Muscle of back (tissue), 11 donors: Measurements from ENCODE around the gene SERPINA5. TPM values are rescaled to one million over a fixed set of nuclear protein-coding genes. Genes with fewer than 3 reads are reported as not detected.
"Not testable (repeated sequence)": the region's sequence is repeated elsewhere in the genome, so short reads cannot be mapped to it uniquely, and the experiment has no call there.

Source experiments
- DNase-seq, 3 donors: peaks; one replicate each; pipeline versions ENCODE4 v3.0.0 to v3.0.0-alpha.2; 2013
- polyA plus RNA-seq, 10 donors: library from polyadenylated mRNA; unstranded; fragments of 120-200 nt; gene quantifications; one replicate each; pipeline ENCODE4 v1.2.1, GENCODE V29; 2013; ENCODE audit not compliant: insufficient read length in 10 of 10

Gene SERPINA5
- polyA plus RNA-seq, 10 donors = 0.08 to 0.55 (median 0.15) TPM; not detected in 3

DNA sequence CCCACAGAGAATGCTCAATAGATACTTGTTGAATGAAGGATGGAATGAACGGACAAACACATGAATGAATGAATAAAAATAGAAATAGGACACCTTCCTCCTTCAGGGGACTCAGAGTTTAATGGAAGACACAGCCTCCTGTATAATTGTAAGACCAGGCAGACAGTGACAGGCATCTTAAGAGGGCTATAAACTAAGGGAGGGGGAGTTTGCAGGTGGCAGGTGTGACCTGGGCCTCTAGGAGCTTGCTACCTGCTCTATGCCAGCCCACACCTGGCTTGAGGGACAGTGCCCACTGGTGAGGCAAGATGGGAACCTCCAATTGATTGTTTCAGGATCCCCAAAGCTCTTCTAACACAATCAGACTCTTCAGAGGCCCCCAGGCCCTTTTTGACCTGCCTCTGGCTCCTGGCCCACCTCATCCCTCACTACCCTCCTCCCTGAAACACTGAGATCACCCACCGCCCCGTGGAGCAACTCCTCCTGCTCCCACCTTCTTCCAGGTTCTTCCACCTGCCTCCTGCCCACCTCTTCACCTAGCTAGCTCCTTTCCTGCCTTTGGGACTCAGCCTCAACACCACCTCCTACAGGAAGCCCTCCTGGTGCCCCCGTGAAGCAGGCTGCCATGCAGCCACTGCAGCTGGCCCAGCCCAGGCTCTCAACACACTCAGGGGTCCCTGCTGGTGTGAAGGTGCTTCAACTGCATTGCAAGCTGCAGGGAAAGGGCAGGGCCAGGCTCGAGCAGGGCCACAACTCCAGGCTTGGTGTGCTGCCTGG, 40.3 kb downstream of the SERPINA5 start:
- DNase-seq = no peak

GRCh38 chr14:94622653-94623421, 41.6 kb downstream of the SERPINA5 start:
- DNase-seq = no peak

DNA sequence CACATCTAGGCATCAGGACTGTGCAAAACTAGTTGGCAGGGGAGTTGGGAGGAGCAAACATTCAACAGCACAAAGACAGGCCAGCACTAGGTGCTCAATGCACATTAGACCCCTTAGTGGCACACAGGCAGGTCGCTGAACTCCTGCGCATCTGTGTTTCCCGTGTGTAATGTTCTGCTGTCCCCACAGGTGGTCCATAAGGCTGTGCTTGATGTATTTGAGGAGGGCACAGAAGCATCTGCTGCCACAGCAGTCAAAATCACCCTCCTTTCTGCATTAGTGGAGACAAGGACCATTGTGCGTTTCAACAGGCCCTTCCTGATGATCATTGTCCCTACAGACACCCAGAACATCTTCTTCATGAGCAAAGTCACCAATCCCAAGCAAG, 42.2 kb downstream of the SERPINA5 start:
- no peak for DNase-seq

- DNase-seq = no peak
Measured at GRCh38 chr14:94623856-94624499, 42.8 kb downstream of the SERPINA5 start.

DNA sequence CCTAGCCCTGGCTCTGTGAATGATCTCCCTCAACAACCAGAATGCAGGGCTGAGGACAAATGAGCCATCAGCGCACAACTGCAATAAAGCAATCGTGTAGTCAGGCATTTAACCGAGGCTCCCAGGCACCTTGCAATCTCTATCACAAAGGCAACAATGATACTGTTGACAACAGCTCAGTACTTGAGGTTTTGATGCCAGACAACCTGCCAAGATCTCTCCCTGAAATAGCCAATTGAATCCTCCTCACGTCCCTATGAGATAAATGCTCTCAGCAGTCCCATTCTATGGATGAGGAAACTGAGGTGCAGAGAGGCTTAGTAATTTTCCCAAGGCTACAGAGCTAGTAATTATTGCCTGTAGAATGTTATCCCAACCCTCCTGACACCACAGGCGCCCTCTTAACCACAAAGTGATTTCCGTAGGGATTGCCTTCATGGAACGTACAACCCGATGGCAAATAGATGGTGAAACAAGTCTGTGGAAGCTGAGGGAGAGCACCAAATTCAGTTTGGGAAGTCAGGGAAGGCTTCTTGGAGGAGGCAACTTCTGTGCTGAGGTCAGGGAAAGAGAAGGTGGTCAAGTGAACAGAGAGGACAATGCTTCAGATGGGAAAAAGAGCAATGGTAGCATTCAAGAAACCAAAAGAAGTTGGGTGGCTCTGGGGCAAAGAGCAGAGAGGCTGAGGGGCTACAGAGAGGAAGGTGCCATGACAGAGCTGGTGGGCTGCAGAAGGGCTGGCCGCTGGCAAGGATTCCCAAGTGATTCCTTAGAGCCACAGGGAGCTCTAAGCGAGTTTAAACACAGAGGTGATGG, 43.5 kb downstream of the SERPINA5 start:
- no peak for DNase-seq

GRCh38 chr14:94625353-94625635, 44.1 kb downstream of the SERPINA5 start:
- DNase-seq = no peak

- no peak for DNase-seq
Measured at GRCh38 chr14:94628578-94628977, 47.4 kb downstream of the SERPINA5 start.

- no peak for DNase-seq
Measured at GRCh38 chr14:94630396-94630795, 49.2 kb downstream of the SERPINA5 start.

GRCh38 chr14:94631050-94631449, 49.8 kb downstream of the SERPINA5 start:
- DNase-seq = no peak

- DNase-seq = no peak
Measured at GRCh38 chr14:94631536-94632304, 50.5 kb downstream of the SERPINA5 start.

DNA sequence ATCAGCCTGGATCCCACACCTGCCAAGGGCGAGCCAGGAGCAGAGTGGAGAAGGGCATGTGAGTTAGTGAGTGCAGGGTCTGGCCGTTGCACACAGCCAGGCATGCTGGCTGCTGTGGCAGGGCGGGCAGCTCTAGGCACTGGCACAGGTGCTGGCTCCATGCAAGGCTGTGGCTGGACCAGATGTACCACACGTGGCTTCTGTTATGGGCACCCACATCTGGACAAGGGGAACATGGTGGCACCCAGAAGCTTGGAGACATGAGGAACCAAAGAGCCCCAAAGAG, 51.0 kb downstream of the SERPINA5 start:
- no peak for DNase-seq

GRCh38 chr14:94633121-94633520, 51.9 kb downstream of the SERPINA5 start:
- DNase-seq = no peak

DNA sequence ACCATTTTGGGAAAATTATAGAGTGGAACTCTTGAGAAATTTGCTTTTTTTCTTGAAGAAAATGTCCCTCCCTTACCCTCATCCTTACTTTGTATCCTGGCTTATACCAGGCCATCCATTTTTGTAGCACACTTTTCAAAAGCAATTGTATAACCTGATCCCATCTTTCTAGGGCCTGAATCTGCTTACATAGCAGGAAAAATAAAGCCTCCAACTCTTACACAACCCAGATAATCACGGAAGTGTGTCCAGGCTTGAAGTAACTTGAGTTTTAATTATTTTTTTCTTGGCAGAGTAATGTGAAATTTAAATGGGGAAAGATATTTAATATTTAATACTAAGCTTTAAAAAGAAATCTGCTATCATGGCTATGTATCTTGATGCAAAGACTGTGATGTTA, 53.9 kb downstream of the SERPINA5 start:
- no peak for DNase-seq

- DNase-seq = no peak
Measured at GRCh38 chr14:94636744-94637412, 55.7 kb downstream of the SERPINA5 start.

GRCh38 chr14:94637814-94638213, 56.6 kb downstream of the SERPINA5 start:
- DNase-seq = not testable (repeated sequence)

DNA sequence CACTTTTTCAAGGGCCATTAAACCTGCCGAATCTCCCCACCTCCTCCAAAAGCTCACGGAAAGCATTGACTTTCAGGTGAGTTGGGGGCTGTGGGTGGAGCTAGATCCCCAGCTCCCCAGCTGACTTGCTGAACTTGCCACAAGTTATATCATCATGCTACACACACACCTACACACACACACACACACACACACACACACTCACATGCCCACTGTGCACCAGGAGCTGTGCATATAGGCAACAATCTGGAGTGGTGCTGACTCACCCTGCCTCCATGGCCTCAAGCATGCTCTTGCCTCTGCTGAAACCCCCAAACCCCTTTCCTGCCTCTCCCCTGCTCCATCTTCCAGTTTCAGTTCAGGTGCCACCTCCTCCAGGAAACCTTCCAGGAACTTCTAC, 57.1 kb downstream of the SERPINA5 start:
- no peak for DNase-seq

DNA sequence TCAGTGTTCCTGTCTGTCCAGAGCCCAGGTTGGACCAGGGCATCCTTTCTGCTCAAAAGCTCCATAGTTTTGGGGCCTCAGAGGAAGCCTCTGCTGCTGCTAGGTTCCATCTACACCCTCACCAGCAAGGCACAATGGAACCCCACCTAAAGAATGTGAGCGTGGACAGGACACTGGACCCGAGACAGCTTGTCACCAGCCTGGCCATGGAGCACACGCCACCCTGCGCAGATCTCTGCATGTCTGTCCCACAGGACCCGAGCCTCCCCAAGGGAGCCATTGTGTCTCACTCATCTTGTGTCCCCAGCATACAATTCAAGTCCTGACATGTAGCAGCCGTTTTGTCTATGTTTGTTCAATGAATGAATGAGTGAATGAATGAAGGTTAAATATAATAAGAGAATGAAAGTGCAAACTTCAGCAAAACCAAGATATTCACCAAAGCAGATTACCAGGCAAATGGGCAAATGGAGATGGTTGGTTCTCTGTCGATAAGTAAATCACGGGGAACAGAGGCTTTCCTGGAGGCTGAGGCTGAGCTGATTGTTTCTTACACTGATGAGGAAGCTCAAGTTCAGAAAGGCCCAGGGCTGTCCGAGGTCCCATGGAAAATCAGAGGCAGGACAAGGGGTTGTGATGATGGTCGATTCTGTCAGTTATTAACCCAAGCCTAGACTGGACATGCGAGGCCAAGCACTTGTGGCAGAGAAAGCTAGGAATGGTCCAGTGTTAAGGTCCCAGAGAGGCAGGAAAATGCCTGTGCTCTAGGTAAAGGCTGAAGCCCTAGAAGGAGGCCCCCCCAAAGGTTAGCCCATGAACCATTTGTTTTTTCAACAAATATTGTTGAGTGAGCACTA, 58.0 kb downstream of the SERPINA5 start:
- DNase-seq = no peak

GRCh38 chr14:94640721-94641631, 59.8 kb downstream of the SERPINA5 start:
- no peak for DNase-seq

DNA sequence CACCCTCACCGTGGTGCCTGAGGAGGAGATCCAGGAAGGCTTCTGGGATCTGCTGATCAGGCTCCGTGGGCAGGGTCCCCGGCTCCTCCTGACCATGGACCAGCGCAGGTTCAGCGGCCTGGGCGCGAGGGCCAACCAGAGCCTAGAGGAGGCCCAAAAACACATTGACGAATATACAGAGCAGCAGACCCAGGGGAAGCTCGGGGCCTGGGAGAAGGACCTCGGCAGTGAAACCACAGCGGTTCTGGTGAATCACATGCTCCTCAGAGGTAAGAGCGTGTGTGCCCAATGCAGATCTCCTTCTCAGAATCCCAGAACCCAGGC, 60.4 kb downstream of the SERPINA5 start:
- DNase-seq = no peak
